Left colon (tissue), 2 donors: ENCODE data around the gene TNRC6B. TPM values are rescaled to one million over a fixed set of nuclear protein-coding genes. Genes with fewer than 3 reads are reported as not detected.
"Not testable (repeated sequence)": the region's sequence is repeated elsewhere in the genome, so short reads cannot be mapped to it uniquely, and the experiment has no call there.

Source experiments
- ATAC-seq: fragments of 200-7000 bp; cut with Tn5 transposase; one replicate; pipeline ENCODE4 v1.9.1; 2020; ENCODE audit warnings: mild to moderate bottlenecking, moderate library complexity
- DNase-seq, 2 donors: peaks; one replicate each; pipeline ENCODE4 v3.0.0-alpha.2; 2020
- intact Hi-C, 2 donors: fragments of 100-400 bp; cut with DNase I in 1 of 2; cut with micrococcal nuclease in 1 of 2; formaldehyde crosslinking; loops; one replicate each; pipeline versions ENCODE4 v1.11.2 to v1.14.0; 2022; cut with DNase I, micrococcal nuclease
- total RNA-seq, 2 donors: library from RNA; stranded (reverse); fragmentation: NEBNext Ultra II Directional; extraction: Animal tissue kit (Norgen Biotek cat#: 25700); gene quantifications; one replicate each; pipeline ENCODE4 v1.2.1, GENCODE V29; 2021
- donor health status: DM: no; HTN: no; CAD: no.
- donor health status: DM: yes; HTN: yes; CAD: no.

The TNRC6B gene
- total RNA-seq, 2 donors from 2014 or later: 50.9 to 51.0 TPM

DNA sequence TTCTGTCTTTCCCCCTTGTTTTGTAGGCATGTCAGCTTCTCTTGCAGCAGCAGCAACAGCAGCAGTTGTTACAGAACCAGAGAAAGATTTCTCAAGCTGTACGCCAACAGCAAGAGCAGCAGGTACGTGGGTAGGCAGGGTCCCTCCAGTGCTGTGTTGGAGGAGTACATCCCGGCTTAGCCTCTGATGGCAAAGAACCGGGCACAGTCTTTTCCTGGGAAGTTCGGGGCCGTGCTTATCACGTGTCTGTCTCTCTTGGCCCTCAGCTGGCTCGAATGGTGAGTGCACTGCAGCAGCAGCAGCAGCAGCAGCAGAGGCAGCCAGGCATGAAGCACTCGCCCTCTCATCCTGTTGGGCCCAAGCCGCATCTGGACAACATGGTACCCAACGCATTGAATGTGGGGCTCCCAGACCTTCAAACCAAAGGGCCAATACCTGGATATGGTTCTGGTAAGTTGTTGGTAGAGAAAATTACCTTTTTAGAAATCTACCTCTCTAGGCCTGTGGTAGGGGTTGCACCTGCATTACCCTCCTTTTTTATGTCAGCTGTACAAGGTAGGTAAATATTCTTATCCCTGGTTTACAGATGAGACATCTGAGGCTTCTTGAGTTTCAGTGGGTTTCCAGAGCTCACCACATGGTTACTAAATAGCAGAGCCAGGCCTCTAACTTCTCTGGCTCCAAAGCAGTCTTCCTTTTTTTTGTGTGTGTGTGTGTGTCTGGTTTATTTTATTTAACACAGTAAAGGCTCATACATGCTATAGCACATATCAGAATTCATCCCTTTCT, 123.4 kb downstream of the TNRC6B start:
- no peak for ATAC-seq
- no peak for DNase-seq
- intact Hi-C loops: no loop called here

DNA sequence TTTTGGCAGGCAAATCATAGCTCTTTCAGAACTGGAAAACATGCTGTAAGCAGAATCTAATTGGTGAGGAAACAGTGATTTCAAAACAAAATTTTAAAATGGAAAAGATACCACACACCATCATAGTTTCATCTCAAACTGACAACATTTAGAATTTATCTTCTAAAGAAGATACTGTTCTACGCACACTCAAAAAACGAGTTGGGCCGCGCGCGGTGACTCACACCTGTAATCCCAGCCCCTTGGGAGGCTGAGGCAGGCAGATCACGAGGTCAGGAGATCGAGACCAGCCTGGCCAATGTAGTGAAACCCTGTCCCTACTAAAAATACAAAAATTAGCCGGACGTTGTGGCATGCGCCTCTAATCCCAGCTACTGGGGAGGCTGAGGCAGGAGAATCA, 124.4 kb downstream of the TNRC6B start:
- DNase-seq: no peak
- intact Hi-C loops: no loop called here
- no peak for ATAC-seq

GRCh38 chr22:40305625-40306024, 127.9 kb downstream of the TNRC6B start:
- DNase-seq: no peak
- intact Hi-C loops: no loop called here
- ATAC-seq: no peak

GRCh38 chr22:40308999-40309573, 131.4 kb downstream of the TNRC6B start:
- DNase-seq: no peak
- intact Hi-C loops: no loop called here
- no peak for ATAC-seq

GRCh38 chr22:40309631-40310030, 131.9 kb downstream of the TNRC6B start:
- DNase-seq (no peak), ATAC-seq (no peak)
- intact Hi-C loops: no loop called here

GRCh38 chr22:40310081-40310767, 132.5 kb downstream of the TNRC6B start:
- no peak for DNase-seq
- intact Hi-C loops: no loop called here
- no peak for ATAC-seq

GRCh38 chr22:40310768-40311120, 133.0 kb downstream of the TNRC6B start:
- intact Hi-C loops: no loop called here
- ATAC-seq (no peak), DNase-seq (no peak)

DNA sequence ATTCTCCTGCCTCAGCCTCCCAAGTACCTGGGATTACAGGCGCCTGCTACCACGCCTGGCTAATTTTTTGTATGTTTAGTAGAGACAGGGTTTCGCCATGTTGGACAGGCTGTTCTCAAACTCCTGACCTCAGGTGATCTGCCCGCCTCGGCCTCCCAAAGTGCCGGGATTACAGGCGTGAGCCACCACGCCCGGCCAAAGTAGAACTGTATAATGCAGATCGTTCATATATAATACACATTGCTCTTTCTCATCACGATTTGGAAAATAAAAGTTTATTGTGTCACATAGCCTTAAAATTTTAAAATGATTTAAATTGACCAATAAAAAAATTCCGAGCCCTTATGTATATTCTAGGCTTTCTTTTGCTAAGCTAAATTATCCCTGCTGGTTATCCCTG, 133.9 kb downstream of the TNRC6B start:
- peak; percentile 80 for ATAC-seq
- intact Hi-C loops: not testable (repeated sequence)
- peak in 1 of 2 donors; percentile 19 for DNase-seq

- peak; percentile 38 for ATAC-seq
- intact Hi-C loops: no loop called here
- no peak for DNase-seq
Measured at GRCh38 chr22:40312050-40312449, 134.3 kb downstream of the TNRC6B start.

- intact Hi-C loops: no loop called here
- DNase-seq (no peak), ATAC-seq (peak; percentile 21)
Measured at GRCh38 chr22:40313007-40313406, 135.3 kb downstream of the TNRC6B start.

DNA sequence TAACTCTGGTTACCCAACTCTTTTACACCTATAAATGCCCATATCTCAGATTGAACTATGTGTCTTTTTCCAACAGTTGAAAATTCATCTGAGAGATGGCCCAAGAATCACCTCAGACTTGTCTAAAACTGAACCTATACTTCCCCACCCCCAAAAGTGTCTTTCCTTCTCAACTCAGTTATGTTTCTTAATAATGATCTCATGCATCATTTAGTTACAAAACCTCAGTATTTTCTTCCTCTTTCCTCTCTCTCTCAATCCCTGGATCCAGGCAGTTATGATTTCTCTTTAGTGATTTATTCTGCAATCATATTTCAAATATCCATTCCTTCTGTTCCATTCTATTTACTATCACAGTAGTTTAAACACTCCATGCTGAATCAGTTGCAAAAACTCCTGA, 136.3 kb downstream of the TNRC6B start:
- DNase-seq (no peak), ATAC-seq (no peak)
- intact Hi-C loops: no loop called here

DNA sequence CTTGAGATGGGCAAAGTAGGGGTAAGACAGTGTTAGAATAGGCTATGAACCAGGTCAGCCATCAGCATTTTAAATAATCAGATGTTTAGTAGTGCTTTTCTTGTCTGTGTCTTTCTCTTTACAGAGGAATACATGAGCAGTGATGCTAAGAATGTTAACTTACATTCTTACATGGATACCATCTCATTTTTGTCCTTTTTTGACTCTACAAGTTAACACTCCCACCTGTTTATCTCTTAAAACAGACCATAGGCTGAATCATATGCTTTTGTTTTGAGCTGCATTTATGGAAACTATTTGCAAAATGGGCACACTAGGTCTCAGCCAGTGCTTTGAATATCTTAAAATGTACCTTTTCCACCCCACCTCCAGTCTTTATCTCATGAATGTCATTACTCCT, 143.0 kb downstream of the TNRC6B start:
- DNase-seq (no peak), ATAC-seq (no peak)

GRCh38 chr22:40322021-40322420, 144.3 kb downstream of the TNRC6B start:
- ATAC-seq (no peak), DNase-seq (no peak)
- intact Hi-C loops: no loop called here

More for the DNA sequence above, 143.0 kb downstream of the TNRC6B start:
- intact Hi-C loops: no loop called here

DNA sequence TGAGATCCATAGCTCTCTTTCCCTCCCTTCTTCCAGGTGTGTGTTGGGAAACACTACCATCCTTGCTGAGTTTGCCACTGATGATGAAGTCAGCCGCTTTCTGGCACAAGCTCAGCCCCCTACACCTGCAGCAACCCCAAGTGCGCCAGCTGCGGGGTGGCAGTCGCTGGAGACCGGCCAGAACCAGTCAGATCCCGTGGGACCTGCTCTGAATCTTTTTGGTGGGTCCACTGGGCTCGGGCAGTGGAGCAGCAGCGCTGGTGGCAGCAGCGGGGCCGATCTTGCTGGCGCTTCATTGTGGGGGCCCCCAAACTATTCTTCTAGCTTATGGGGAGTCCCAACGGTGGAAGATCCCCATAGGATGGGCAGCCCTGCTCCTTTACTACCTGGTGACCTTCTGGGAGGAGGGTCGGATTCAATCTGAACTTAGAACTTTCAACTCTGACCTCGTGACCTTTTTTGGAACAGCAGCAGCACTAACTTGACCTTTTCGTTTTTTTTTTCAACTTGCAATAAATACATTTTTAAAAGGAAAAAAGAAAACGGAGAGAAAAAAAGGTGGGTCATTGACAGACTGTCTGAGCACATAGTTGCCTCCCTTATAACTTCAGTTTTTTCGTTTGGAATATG, 145.2 kb downstream of the TNRC6B start:
- intact Hi-C loops: no loop called here
- no peak for ATAC-seq

GRCh38 chr22:40323681-40324171, 146.0 kb downstream of the TNRC6B start:
- DNase-seq: no peak
- intact Hi-C loops: no loop called here
- no peak for ATAC-seq

More for the DNA sequence above, 145.2 kb downstream of the TNRC6B start:
- no peak for DNase-seq

GRCh38 chr22:40324468-40325305, 147.0 kb downstream of the TNRC6B start:
- ATAC-seq: peak; percentile 26
- no peak for DNase-seq
- intact Hi-C loops: no loop called here

GRCh38 chr22:40325315-40325714, 147.6 kb downstream of the TNRC6B start:
- no peak for ATAC-seq
- intact Hi-C loops: no loop called here

DNA sequence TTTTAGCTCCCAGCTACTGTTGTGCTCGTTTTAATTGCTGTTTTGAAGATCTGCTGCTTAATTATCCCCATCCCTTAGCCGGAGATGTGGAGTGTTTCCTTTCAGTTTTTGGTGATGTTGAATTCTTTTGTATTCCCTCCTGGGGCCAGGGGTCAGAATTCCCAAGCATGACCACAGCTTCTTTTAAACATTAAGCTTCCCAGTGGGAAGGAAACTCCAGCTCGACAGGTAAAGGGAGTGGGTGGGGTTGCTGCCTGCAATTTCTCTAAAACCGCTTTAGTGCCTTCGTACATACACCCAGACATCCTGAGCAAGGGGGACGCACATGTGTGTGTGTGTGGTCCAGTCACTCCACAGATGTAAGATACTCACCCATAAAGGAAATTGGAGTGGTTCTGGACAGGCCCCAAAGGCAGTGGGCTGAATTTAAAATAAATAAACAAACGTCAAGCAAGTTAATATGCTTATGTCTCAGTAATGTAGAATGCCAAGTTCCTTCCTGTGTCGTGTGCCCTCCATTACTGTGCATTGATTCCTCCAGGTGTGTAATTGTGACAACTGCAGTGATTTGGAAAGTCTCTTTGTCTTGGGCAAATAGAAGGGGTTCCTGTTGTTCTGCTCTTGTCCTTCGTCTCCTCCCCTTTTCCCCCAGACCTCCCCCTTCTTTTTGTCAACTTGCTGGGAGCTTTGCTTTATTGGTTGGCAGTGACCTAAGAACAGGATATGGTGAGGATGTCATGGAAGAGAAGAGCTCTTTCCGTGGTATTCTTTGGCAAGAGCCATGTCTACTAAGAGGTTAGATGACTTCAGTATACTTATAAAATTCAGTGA, 149.4 kb downstream of the TNRC6B start:
- DNase-seq (no peak), ATAC-seq (no peak)
- intact Hi-C loops: no loop called here

More at GRCh38 chr22:40325315-40325714, 147.6 kb downstream of the TNRC6B start:
- DNase-seq: no peak
